ENCODE measurements around the gene MKX.

MKX gene

GRCh38 chr10:27643301-27643700 lies 102.3 kb downstream of the MKX start:
- DNase-seq, result no peak

- DNase-seq, result no peak
Observed at GRCh38 chr10:27642023-27642589, 103.5 kb downstream of the MKX start.

GRCh38 chr10:27638071-27638750 lies 107.4 kb downstream of the MKX start:
- DNase-seq, result no peak

GRCh38 chr10:27637601-27638000 lies 108.0 kb downstream of the MKX start:
- no peak for DNase-seq

- DNase-seq, result no peak
Observed at GRCh38 chr10:27636816-27637215, 108.8 kb downstream of the MKX start.

GRCh38 chr10:27635699-27636270 lies 109.8 kb downstream of the MKX start:
- no peak for DNase-seq

GRCh38 chr10:27635290-27635689 lies 110.3 kb downstream of the MKX start:
- no peak for DNase-seq

GRCh38 chr10:27628621-27629020 lies 117.0 kb downstream of the MKX start:
- no peak for DNase-seq

- DNase-seq, result no peak
Observed at GRCh38 chr10:27626890-27627289, 118.7 kb downstream of the MKX start.

- no peak for DNase-seq
Observed at GRCh38 chr10:27625452-27626211, 120.0 kb downstream of the MKX start.

GRCh38 chr10:27624941-27625340 lies 120.7 kb downstream of the MKX start:
- DNase-seq, result no peak
